OCI-LY1 (cell line): ENCODE results near the gene GRM3.

Source experiments
- H2AFZ ChIP-seq: fragments of 200-600 bp; sonication (generic), shearing (Covaris generic); 2 replicates; pipeline ENCODE4 v1.6.0; 2014; ENCODE audit warnings: antibody characterized with exemption, mild to moderate bottlenecking, low read length
- H3F3A ChIP-seq: fragments of 200-600 bp; sonication (generic), shearing (Covaris generic); 2 replicates; pipeline ENCODE4 v1.6.0; 2014; ENCODE audit warnings: mild to moderate bottlenecking, antibody characterized with exemption, low read length, moderate library complexity; ENCODE audit not compliant: insufficient read depth
- H3K27ac ChIP-seq: fragments of 200-600 bp; sonication (generic); 2 replicates; pipeline ENCODE4 v1.5.1; 2014; ENCODE audit warnings: low read length, mixed run types, mild to moderate bottlenecking, low read depth; ENCODE audit not compliant: poor library complexity, severe bottlenecking
- H3K27me3 ChIP-seq: fragments of 200-600 bp; sonication (generic); 2 replicates; pipeline ENCODE4 v1.6.0; 2014; ENCODE audit warnings: antibody characterized with exemption, mild to moderate bottlenecking, low read length, moderate library complexity; ENCODE audit not compliant: insufficient read depth
- H3K36me3 ChIP-seq: fragments of 200-600 bp; sonication (generic); 2 replicates; pipeline ENCODE4 v1.6.1; 2014; ENCODE audit warnings: mild to moderate bottlenecking, antibody characterized with exemption, low read length, moderate library complexity, mixed read lengths; ENCODE audit not compliant: insufficient read depth
- H3K4me1 ChIP-seq: fragments of 200-600 bp; sonication (generic); 2 replicates; pipeline ENCODE4 v1.5.1; 2014; ENCODE audit warnings: mild to moderate bottlenecking, low read length, moderate library complexity; ENCODE audit not compliant: insufficient read depth, severe bottlenecking
- H3K4me2 ChIP-seq: fragments of 200-600 bp; sonication (generic), shearing (Covaris generic); 2 replicates; pipeline ENCODE4 v1.6.1; 2014; ENCODE audit warnings: low read length
- H3K4me3 ChIP-seq: fragments of 200-600 bp; sonication (generic); 2 replicates; pipeline ENCODE4 v1.5.1; 2014; ENCODE audit warnings: low read length, low read depth, mild to moderate bottlenecking, mixed read lengths; ENCODE audit not compliant: poor library complexity, severe bottlenecking
- H3K79me2 ChIP-seq: fragments of 200-600 bp; shearing (Covaris generic); 2 replicates; pipeline ENCODE4 v1.6.1; 2016; ENCODE audit warnings: mixed run types, low read length, mixed read lengths; ENCODE audit not compliant: insufficient read depth
- H3K9ac ChIP-seq: fragments of 200-600 bp; sonication (generic), shearing (Covaris generic); 2 replicates; pipeline ENCODE4 v1.6.1; 2014; ENCODE audit warnings: mild to moderate bottlenecking, low read length, mixed read lengths
- H3K9me2 ChIP-seq: fragments of 200-600 bp; sonication (generic), shearing (Covaris generic); 2 replicates; pipeline ENCODE4 v1.6.1; 2014; ENCODE audit warnings: low read depth, mild to moderate bottlenecking, low read length, mixed read lengths
- H3K9me3 ChIP-seq: fragments of 200-600 bp; shearing (Covaris generic); 2 replicates; pipeline ENCODE4 v1.6.1; 2014; ENCODE audit warnings: low read length, mixed read lengths
- H4K20me1 ChIP-seq: fragments of 200-600 bp; sonication (generic), shearing (Covaris generic); 2 replicates; pipeline ENCODE4 v1.6.0; 2016; ENCODE audit warnings: mild to moderate bottlenecking, low read length; ENCODE audit not compliant: insufficient read depth
- EZH2 ChIP-seq: fragments of 200-600 bp; sonication (generic), shearing (Covaris generic); IDR thresholded peaks from 2 replicates; pipeline ENCODE4 v1.8.0; 2017; ENCODE audit warnings: borderline replicate concordance, mixed run types, mild to moderate bottlenecking, antibody characterized with exemption, low read length, moderate library complexity, mixed read lengths
- TF ChIP-seq, protein P1 (sequence below): fragments of 200-600 bp; sonication (generic), shearing (Covaris generic); IDR thresholded peaks from 2 replicates; pipeline ENCODE4 v1.5.1; 2017; ENCODE audit warnings: mild to moderate bottlenecking, antibody characterized with exemption, low read length, moderate library complexity, mixed read lengths

The GRM3 gene

GRCh38 chr7:86844608-86845007 lies 200.9 kb downstream of the GRM3 start:
- Histone ChIP-seq H3K4me1 (no peaks in the 10 kb centered on the region), H3K4me3 (no peak overlapping the region)
- TF ChIP-seq EZH2, result no peak
- TF ChIP-seq, protein P1, sequence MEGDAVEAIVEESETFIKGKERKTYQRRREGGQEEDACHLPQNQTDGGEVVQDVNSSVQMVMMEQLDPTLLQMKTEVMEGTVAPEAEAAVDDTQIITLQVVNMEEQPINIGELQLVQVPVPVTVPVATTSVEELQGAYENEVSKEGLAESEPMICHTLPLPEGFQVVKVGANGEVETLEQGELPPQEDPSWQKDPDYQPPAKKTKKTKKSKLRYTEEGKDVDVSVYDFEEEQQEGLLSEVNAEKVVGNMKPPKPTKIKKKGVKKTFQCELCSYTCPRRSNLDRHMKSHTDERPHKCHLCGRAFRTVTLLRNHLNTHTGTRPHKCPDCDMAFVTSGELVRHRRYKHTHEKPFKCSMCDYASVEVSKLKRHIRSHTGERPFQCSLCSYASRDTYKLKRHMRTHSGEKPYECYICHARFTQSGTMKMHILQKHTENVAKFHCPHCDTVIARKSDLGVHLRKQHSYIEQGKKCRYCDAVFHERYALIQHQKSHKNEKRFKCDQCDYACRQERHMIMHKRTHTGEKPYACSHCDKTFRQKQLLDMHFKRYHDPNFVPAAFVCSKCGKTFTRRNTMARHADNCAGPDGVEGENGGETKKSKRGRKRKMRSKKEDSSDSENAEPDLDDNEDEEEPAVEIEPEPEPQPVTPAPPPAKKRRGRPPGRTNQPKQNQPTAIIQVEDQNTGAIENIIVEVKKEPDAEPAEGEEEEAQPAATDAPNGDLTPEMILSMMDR, result no peak

GRCh38 chr7:86846494-86847190 lies 202.9 kb downstream of the GRM3 start:
- no peaks in the 10 kb centered on the region for H3K9me2 ChIP-seq
- H2AFZ ChIP-seq, result no peak overlapping the region
- no peaks in the 10 kb centered on the region for H3K9me3 ChIP-seq
- no peak overlapping the region for H3K4me2 ChIP-seq
- H3K79me2 ChIP-seq, result no peaks in the 10 kb centered on the region
- no peaks in the 10 kb centered on the region for H4K20me1 ChIP-seq
- no peak for TF ChIP-seq EZH2
- H3K27ac ChIP-seq, result no peak overlapping the region
- H3K9ac ChIP-seq, result no peak overlapping the region
- no peaks in the 10 kb centered on the region for H3K36me3 ChIP-seq
- no peaks in the 10 kb centered on the region for H3F3A ChIP-seq
- H3K4me3 ChIP-seq, result no peak overlapping the region
- no peaks in the 10 kb centered on the region for H3K27me3 ChIP-seq
- no peaks in the 10 kb centered on the region for H3K4me1 ChIP-seq

More at GRCh38 chr7:86844608-86845007, 200.9 kb downstream of the GRM3 start:
- no peaks in the 10 kb centered on the region for H3K9me2 ChIP-seq
- H3K27ac ChIP-seq, result no peak overlapping the region
- H3K27me3 ChIP-seq, result no peaks in the 10 kb centered on the region
- H3K4me2 ChIP-seq, result no peak overlapping the region
- no peaks in the 10 kb centered on the region for H3F3A ChIP-seq
- H3K79me2 ChIP-seq, result no peaks in the 10 kb centered on the region
- H3K9ac ChIP-seq, result no peak overlapping the region
- H3K36me3 ChIP-seq, result no peaks in the 10 kb centered on the region
- no peaks in the 10 kb centered on the region for H4K20me1 ChIP-seq
- H2AFZ ChIP-seq, result no peak overlapping the region
- H3K9me3 ChIP-seq, result no peaks in the 10 kb centered on the region

DNA sequence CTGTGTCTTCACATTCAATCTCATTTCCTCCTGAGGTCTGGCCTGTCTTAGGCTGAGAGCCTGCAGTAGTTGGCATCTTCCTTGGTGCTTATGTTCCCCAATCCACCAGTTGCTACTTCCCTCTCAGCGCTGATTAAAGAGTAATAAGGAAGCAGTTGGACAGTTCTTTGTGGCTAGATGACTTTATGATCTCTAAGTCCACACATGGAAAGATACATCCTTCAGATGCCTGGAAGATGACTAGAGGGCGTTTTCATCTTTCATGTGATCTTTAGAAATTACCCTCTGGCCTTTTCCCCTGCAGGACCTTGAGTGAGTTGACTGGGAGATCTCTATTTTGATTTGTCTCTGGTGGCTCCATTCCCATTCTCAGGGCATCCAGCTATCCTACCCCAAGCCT lies 204.5 kb downstream of the GRM3 start:
- Histone ChIP-seq H3K4me2 (no peak overlapping the region), H3K79me2 (no peaks in the 10 kb centered on the region), H3K36me3 (no peaks in the 10 kb centered on the region), H3F3A (no peaks in the 10 kb centered on the region), H3K9me2 (no peaks in the 10 kb centered on the region), H4K20me1 (no peaks in the 10 kb centered on the region), H3K27ac (no peak overlapping the region), H2AFZ (no peak overlapping the region), H3K9ac (no peak overlapping the region), H3K4me3 (no peak overlapping the region), H3K9me3 (no peaks in the 10 kb centered on the region), H3K4me1 (no peaks in the 10 kb centered on the region), H3K27me3 (no peaks in the 10 kb centered on the region)
- TF ChIP-seq, protein P1, result no peak

GRCh38 chr7:86851566-86851965 lies 207.9 kb downstream of the GRM3 start:
- TF ChIP-seq, protein P1, result no peak
- TF ChIP-seq EZH2, result no peak
- Histone ChIP-seq H3K36me3 (no peaks in the 10 kb centered on the region), H3K4me1 (no peaks in the 10 kb centered on the region)

More at GRCh38 chr7:86851566-86851965, 207.9 kb downstream of the GRM3 start:
- no peak overlapping the region for H3K4me2 ChIP-seq
- no peaks in the 10 kb centered on the region for H3F3A ChIP-seq
- no peaks in the 10 kb centered on the region for H3K27me3 ChIP-seq
- no peaks in the 10 kb centered on the region for H3K9me3 ChIP-seq
- no peaks in the 10 kb centered on the region for H3K9me2 ChIP-seq
- no peak overlapping the region for H2AFZ ChIP-seq
- no peak overlapping the region for H3K4me3 ChIP-seq
- H3K79me2 ChIP-seq, result no peaks in the 10 kb centered on the region
- no peak overlapping the region for H3K9ac ChIP-seq
- H3K27ac ChIP-seq, result no peak overlapping the region
- H4K20me1 ChIP-seq, result no peaks in the 10 kb centered on the region
